HEK293 (cell line): ENCODE measurements around the gene UBE2Q2.

Experiments used
- CTCF ChIA-PET: fragments of 350-600 bp; formaldehyde crosslinking; extraction: SDS; loops from one replicate; lab custom pipeline; 2021; ENCODE audit warnings: antibody characterized with exemption; lab: Yijun Ruan, JAX
- POLR2A ChIA-PET: fragments of 300-600 bp; formaldehyde crosslinking; extraction: SDS; loops from one replicate; lab custom pipeline; 2020; ENCODE audit warnings: antibody characterized with exemption, inconsistent platforms; lab: Yijun Ruan, JAX
- H3K27ac ChIP-seq: fragments of 200-500 bp; sonication (Bioruptor generic); 2 replicates; pipeline ENCODE4 v1.5.1; 2014; ENCODE audit warnings: low read depth, low read length, control low read depth, inconsistent platforms; ENCODE audit errors: extremely low read depth
- H3K36me3 ChIP-seq, 2 experiments: fragments of 200-500 bp in 1 of 2; sonication (Bioruptor generic) in 1 of 2; 1 replicate in 1 of 2; 2 replicates in 1 of 2; pipeline ENCODE4 v1.5.1; 2014 to 2017; ENCODE audit warnings: inconsistent platforms in 2 of 2, low read length in 2 of 2; ENCODE audit not compliant: control insufficient read depth in 2 of 2, insufficient read depth in 1 of 2
- H3K4me1 ChIP-seq: fragments of 200-500 bp; sonication (Bioruptor generic); 2 replicates; pipeline ENCODE4 v1.5.1; 2014; ENCODE audit warnings: mild to moderate bottlenecking, low read length, inconsistent platforms; ENCODE audit not compliant: control insufficient read depth, insufficient read depth
- H3K4me3 ChIP-seq: 2 replicates; pipeline ENCODE4 v1.5.1; 2011; ENCODE audit warnings: low read depth, mild to moderate bottlenecking, control low read depth, low read length, moderate library complexity
- H3K9me3 ChIP-seq: fragments of 200-500 bp; sonication (Bioruptor generic); 2 replicates; pipeline ENCODE4 v1.5.1; 2014; ENCODE audit warnings: low read depth, low read length, inconsistent platforms; ENCODE audit not compliant: control insufficient read depth, insufficient read depth
- AEBP2 ChIP-seq: fragments of 450-650 bp; formaldehyde crosslinking; IDR thresholded peaks from 2 replicates; pipeline ENCODE4 v1.5.1; 2016; ENCODE audit warnings: missing biosample characterization, missing genetic modification characterization, borderline replicate concordance
- CTCF ChIP-seq: fragments of 450-650 bp; formaldehyde crosslinking; IDR thresholded peaks from 2 replicates; pipeline ENCODE4 v1.5.1; 2016; ENCODE audit warnings: missing biosample characterization, missing genetic modification characterization
- EGR2 ChIP-seq: fragments of 450-650 bp; formaldehyde crosslinking; IDR thresholded peaks from 2 replicates; pipeline ENCODE4 v1.5.1; 2016; ENCODE audit warnings: low read depth, missing biosample characterization, missing genetic modification characterization
- PATZ1 ChIP-seq: fragments of 450-650 bp; formaldehyde crosslinking; IDR thresholded peaks from 2 replicates; pipeline ENCODE4 v1.5.1; 2016; ENCODE audit warnings: missing biosample characterization, missing genetic modification characterization
- SP3 ChIP-seq: fragments of 450-650 bp; formaldehyde crosslinking; IDR thresholded peaks from 2 replicates; pipeline ENCODE4 v1.5.1; 2016; ENCODE audit warnings: missing biosample characterization, missing genetic modification characterization
- ZBTB17 ChIP-seq: fragments of 450-650 bp; formaldehyde crosslinking; IDR thresholded peaks from 2 replicates; pipeline ENCODE4 v1.5.1; 2016; ENCODE audit warnings: missing biosample characterization, missing genetic modification characterization
- ZBTB6 ChIP-seq: fragments of 450-650 bp; formaldehyde crosslinking; IDR thresholded peaks from 2 replicates; pipeline ENCODE4 v1.5.1; 2017; ENCODE audit warnings: missing biosample characterization, missing genetic modification characterization
- ZFP41 ChIP-seq: fragments of 450-650 bp; formaldehyde crosslinking; IDR thresholded peaks from 2 replicates; pipeline ENCODE4 v1.5.1; 2016; ENCODE audit warnings: missing biosample characterization, missing genetic modification characterization, borderline replicate concordance
- ZNF24 ChIP-seq: fragments of 450-650 bp; formaldehyde crosslinking; IDR thresholded peaks from 2 replicates; pipeline ENCODE4 v1.5.1; 2016; ENCODE audit warnings: missing biosample characterization, missing genetic modification characterization
- ZNF292 ChIP-seq: fragments of 450-650 bp; formaldehyde crosslinking; IDR thresholded peaks from 2 replicates; pipeline ENCODE4 v1.5.1; 2016; ENCODE audit warnings: low read depth, missing biosample characterization, missing genetic modification characterization, borderline replicate concordance
- ZNF354C ChIP-seq: fragments of 450-650 bp; formaldehyde crosslinking; IDR thresholded peaks from 2 replicates; pipeline ENCODE4 v1.5.1; 2016; ENCODE audit warnings: missing biosample characterization, missing genetic modification characterization, low read depth, borderline replicate concordance
- ZNF621 ChIP-seq: fragments of 450-650 bp; formaldehyde crosslinking; IDR thresholded peaks from 2 replicates; pipeline ENCODE4 v1.5.1; 2017; ENCODE audit warnings: missing biosample characterization, missing genetic modification characterization
- ZNF645 ChIP-seq: fragments of 450-650 bp; formaldehyde crosslinking; IDR thresholded peaks from 2 replicates; pipeline ENCODE4; 2016; ENCODE audit warnings: missing biosample characterization, missing genetic modification characterization
- ZNF670 ChIP-seq: fragments of 450-650 bp; formaldehyde crosslinking; IDR thresholded peaks from 2 replicates; pipeline ENCODE4 v1.5.1; 2016; ENCODE audit warnings: missing biosample characterization, missing genetic modification characterization, low read depth
- ZNF692 ChIP-seq: fragments of 450-650 bp; formaldehyde crosslinking; IDR thresholded peaks from 2 replicates; pipeline ENCODE4 v1.5.1; 2016; ENCODE audit warnings: missing biosample characterization, missing genetic modification characterization
- ZNF76 ChIP-seq: fragments of 450-650 bp; formaldehyde crosslinking; IDR thresholded peaks from 2 replicates; pipeline ENCODE4; 2016; ENCODE audit warnings: low read depth, missing biosample characterization, missing genetic modification characterization, borderline replicate concordance
- ZNF776 ChIP-seq: fragments of 450-650 bp; formaldehyde crosslinking; IDR thresholded peaks from 2 replicates; pipeline ENCODE4 v1.5.0; 2017; ENCODE audit warnings: missing biosample characterization, missing genetic modification characterization, borderline replicate concordance
- ZNF843 ChIP-seq: fragments of 450-650 bp; formaldehyde crosslinking; IDR thresholded peaks from 2 replicates; pipeline ENCODE4 v1.5.1; 2016; ENCODE audit warnings: missing biosample characterization, missing genetic modification characterization
- ZSCAN5A ChIP-seq: fragments of 450-650 bp; formaldehyde crosslinking; IDR thresholded peaks from 2 replicates; pipeline ENCODE4 v1.5.1; 2016; ENCODE audit warnings: missing biosample characterization, missing genetic modification characterization

Gene UBE2Q2

GRCh38 chr15:75923756-75924155 lies 80.5 kb downstream of the UBE2Q2 start (continued):
- TF ChIP-seq ZNF692 (no peak), ZNF354C (tag by site-specific recombination) (no peak)

- ChIA-PET CTCF (interaction anchor here (0.7 to 2.0 kb wide), 5 partner anchors 13 to 226 kb away, joined by 3 to 8 read pairs (median 3); no protein-coding TSS in a partner anchor), POLR2A (no interaction called here)
- H3K4me3 ChIP-seq = no peak overlapping the region
- H3K27ac ChIP-seq = no peak overlapping the region
- peaks cover 4% of the 10 kb centered on the region for H3K4me1 ChIP-seq
- H3K9me3 ChIP-seq = no peaks in the 10 kb centered on the region
- no peak for TF ChIP-seq ZNF621
- no peak for TF ChIP-seq CTCF
- no peak for TF ChIP-seq ZNF776
- peaks cover 33 to 74% of the 10 kb centered on the region in 2 experiments for H3K36me3 ChIP-seq
Measured at GRCh38 chr15:75924576-75924975, 81.3 kb downstream of the UBE2Q2 start.

GRCh38 chr15:75925440-75925839 lies 82.2 kb downstream of the UBE2Q2 start:
- H3K36me3 ChIP-seq = peaks cover 42 to 74% of the 10 kb centered on the region in 2 experiments
- ChIA-PET POLR2A (interaction anchor here (0.6 kb wide), 1 partner anchor 244 kb away, joined by 3 read pairs; no protein-coding TSS in a partner anchor), CTCF (interaction anchor here (0.7 to 1.3 kb wide), 4 partner anchors 12 to 226 kb away, joined by 3 to 4 read pairs (median 3); no protein-coding TSS in a partner anchor)
- H3K9me3 ChIP-seq = no peaks in the 10 kb centered on the region
- H3K4me1 ChIP-seq = peaks cover 9% of the 10 kb centered on the region
- H3K27ac ChIP-seq = no peak overlapping the region
- no peak overlapping the region for H3K4me3 ChIP-seq
- TF ChIP-seq CTCF (no peak), PATZ1 (tag by site-specific recombination) (no peak), ZNF292 (tag by site-specific recombination) (no peak), ZNF76 (no peak), ZNF645 (tag by site-specific recombination) (no peak), SP3 (tag by site-specific recombination) (no peak), ZSCAN5A (no peak), ZBTB6 (tag by site-specific recombination) (no peak), ZNF24 (no peak), EGR2 (tag by site-specific recombination) (no peak), ZNF843 (tag by site-specific recombination) (no peak), ZFP41 (tag by site-specific recombination) (no peak), ZNF670 (tag by site-specific recombination) (no peak), AEBP2 (tag by site-specific recombination) (no peak), ZBTB17 (tag by site-specific recombination) (no peak)
